GM12878 (cell line): ENCODE results near the gene PPIA. TPM values are rescaled to one million over a fixed set of nuclear protein-coding genes. Genes with fewer than 3 reads are reported as not detected.

Experiments
- ATAC-seq: fragments of 200-7000 bp; cut with Tn5 transposase; 3 replicates; pipeline ENCODE4 v1.9.1; 2020; ENCODE audit warnings: mild to moderate bottlenecking, moderate library complexity
- BruUV-seq: library from RNA; stranded (reverse); fragments of 400-500 nt; replicated peaks from 2 replicates; lab custom pipeline; 2021; lab: Mats Ljungman, UMichigan
- CTCF ChIA-PET: fragments of 300-600 bp; sonication (Branson Sonifier 250); formaldehyde crosslinking; extraction: SDS; loops from one replicate; lab custom pipeline; 2021; ENCODE audit warnings: inconsistent platforms; lab: Yijun Ruan, JAX
- POLR2A ChIA-PET: fragments of 350-600 bp; formaldehyde crosslinking; extraction: SDS; loops from one replicate; lab custom pipeline; 2021; ENCODE audit warnings: inconsistent platforms; lab: Charles Lee
- RAD21 ChIA-PET: fragments of 300-600 bp; sonication (Branson Sonifier 250); formaldehyde crosslinking; loops from one replicate; lab custom pipeline; 2023; ENCODE audit warnings: antibody characterized with exemption; ENCODE audit not compliant: unreplicated experiment; lab: Charles Lee
- SMC1A ChIA-PET: fragments of 300-600 bp; sonication (Branson Sonifier 250); formaldehyde crosslinking; loops from one replicate; lab custom pipeline; 2023; ENCODE audit not compliant: unreplicated experiment, uncharacterized antibody; lab: Charles Lee
- DNase-seq: peaks from one replicate; pipeline ENCODE4 v3.0.0-alpha.2; 2011; ENCODE audit warnings: low read depth, low spot score
- FAIRE-seq: peaks from 3 replicates; lab custom pipeline; 2011; peaks lifted over from hg19 to GRCh38; lab: Jason Lieb, UNC
- H2AFZ ChIP-seq: 2 replicates; pipeline ENCODE4 v1.6.0; 2011; ENCODE audit warnings: low read depth, low read length, control low read depth; ENCODE audit not compliant: control insufficient read depth
- H3K27ac ChIP-seq: 2 replicates; pipeline ENCODE4 v1.5.1; 2011; ENCODE audit warnings: control low read depth; ENCODE audit not compliant: control insufficient read depth, insufficient read depth
- H3K27me3 ChIP-seq, 2 experiments: replicated peaks in 1 of 2; 2 replicates each; pipeline versions ENCODE4 v1.6.0 to v1.6.1; 2011; ENCODE audit warnings: low read length in 1 of 2; ENCODE audit not compliant: control insufficient read depth in 2 of 2, insufficient read depth in 2 of 2
- H3K36me3 ChIP-seq, 2 experiments: 2 replicates each; pipeline ENCODE4 v1.5.1; 2011; ENCODE audit warnings: low read length in 1 of 2; ENCODE audit not compliant: control insufficient read depth in 2 of 2, insufficient read depth in 2 of 2
- H3K4me1 ChIP-seq: 2 replicates; pipeline ENCODE4 v1.6.1; 2011; ENCODE audit warnings: mild to moderate bottlenecking, low read length, moderate library complexity, mixed read lengths; ENCODE audit not compliant: control insufficient read depth, insufficient read depth
- H3K4me2 ChIP-seq: 2 replicates; pipeline ENCODE4 v1.6.0; 2011; ENCODE audit warnings: control low read depth; ENCODE audit not compliant: control insufficient read depth, insufficient read depth
- H3K4me3 ChIP-seq: fragments of 200-600 bp; sonication (generic); 2 replicates; pipeline ENCODE4 v1.5.1; 2016
- H3K79me2 ChIP-seq: 2 replicates; pipeline ENCODE4 v1.6.0; 2011; ENCODE audit warnings: low read length; ENCODE audit not compliant: control insufficient read depth, insufficient read depth
- H3K9ac ChIP-seq: 2 replicates; pipeline ENCODE4 v1.8.0; 2011; ENCODE audit warnings: low read length, control low read depth, mixed read lengths; ENCODE audit not compliant: control insufficient read depth, insufficient read depth
- H3K9me3 ChIP-seq: replicated peaks from 3 replicates; pipeline ENCODE4 v1.5.1; 2011; ENCODE audit warnings: mild to moderate bottlenecking, low read length; ENCODE audit not compliant: control insufficient read depth, insufficient read depth
- H4K20me1 ChIP-seq: 2 replicates; pipeline ENCODE4 v1.6.0; 2011; ENCODE audit not compliant: control insufficient read depth, insufficient read depth
- ATF7 ChIP-seq: fragments of 450-650 bp; IDR thresholded peaks from 2 replicates; pipeline ENCODE4 v1.6.1; 2016; ENCODE audit warnings: low read depth, mild to moderate bottlenecking
- BRCA1 ChIP-seq: IDR thresholded peaks from 2 replicates; pipeline ENCODE4 v1.6.1; 2011; ENCODE audit warnings: low read depth, low read length, improper control_type of control experiment
- EZH2 ChIP-seq: IDR thresholded peaks from 2 replicates; pipeline ENCODE4 v1.6.1; 2012; ENCODE audit warnings: low read depth, mild to moderate bottlenecking, control low read depth, inconsistent platforms, low read length, borderline replicate concordance; ENCODE audit not compliant: control insufficient read depth
- GATAD2B ChIP-seq: fragments of 450-650 bp; conservative IDR thresholded peaks from 2 replicates; pipeline ENCODE4 v1.6.1; 2017; ENCODE audit warnings: low read depth, mild to moderate bottlenecking, moderate library complexity
- HCFC1 ChIP-seq: fragments of 150-350 bp; IDR thresholded peaks from 2 replicates; pipeline ENCODE4 v1.6.1; 2014; ENCODE audit warnings: low read length
- HDGF ChIP-seq: fragments of 450-650 bp; IDR thresholded peaks from 2 replicates; pipeline ENCODE4 v1.6.1; 2016; ENCODE audit warnings: antibody characterized with exemption
- JUNB ChIP-seq: IDR thresholded peaks from 2 replicates; pipeline ENCODE4 v1.6.1; 2016; ENCODE audit warnings: antibody characterized with exemption, mild to moderate bottlenecking
- KAT2A ChIP-seq: conservative IDR thresholded peaks from 2 replicates; pipeline ENCODE4 v1.6.1; 2011; ENCODE audit warnings: low read depth, low read length; ENCODE audit not compliant: control insufficient read depth
- LARP7 ChIP-seq: fragments of 450-650 bp; IDR thresholded peaks from 2 replicates; pipeline ENCODE4 v1.6.1; 2017; ENCODE audit warnings: mild to moderate bottlenecking
- NBN ChIP-seq: fragments of 450-650 bp; IDR thresholded peaks from 2 replicates; pipeline ENCODE4 v1.6.1; 2016
- NFXL1 ChIP-seq: fragments of 450-650 bp; IDR thresholded peaks from 2 replicates; pipeline ENCODE4 v1.6.1; 2017; ENCODE audit warnings: antibody characterized with exemption, mild to moderate bottlenecking, borderline replicate concordance
- SIN3A ChIP-seq: IDR thresholded peaks from 2 replicates; pipeline ENCODE4 v1.6.1; 2012; ENCODE audit warnings: low read depth, low read length, improper control_type of control experiment
- SREBF1 ChIP-seq: IDR thresholded peaks from 2 replicates; pipeline ENCODE4 v1.6.1; 2012; ENCODE audit warnings: mild to moderate bottlenecking, low read length
- STAT1 ChIP-seq: fragments of 450-650 bp; conservative IDR thresholded peaks from 2 replicates; pipeline ENCODE4 v1.6.1; 2014; ENCODE audit warnings: antibody characterized with exemption, mild to moderate bottlenecking
- SUPT20H ChIP-seq: IDR thresholded peaks from 2 replicates; pipeline ENCODE4 v1.6.1; 2011; ENCODE audit warnings: low read depth, mild to moderate bottlenecking, low read length, moderate library complexity, borderline replicate concordance; ENCODE audit not compliant: control insufficient read depth
- TCF3 ChIP-seq: IDR thresholded peaks from 2 replicates; pipeline ENCODE4 v1.6.1; 2012; ENCODE audit warnings: low read depth, mild to moderate bottlenecking, low read length, borderline replicate concordance; ENCODE audit not compliant: insufficient read depth
- WGBS: methylation state at CpG from one replicate; pipeline ENCODE4 v1.1.6; 2016; ENCODE audit warnings: low lambda C conversion rate; ENCODE audit not compliant: insufficient replicate concordance, insufficient coverage; ENCODE audit errors: missing lambda C conversion rate; 5-methylcytosine and 5-hydroxymethylcytosine counted together
- in situ Hi-C: fragments of 300-500 bp; cut with MboI; formaldehyde crosslinking; loops from 9 replicates; pipeline ENCODE4 v1.14.3; 2018; ENCODE audit warnings: mixed read lengths
- intact Hi-C: fragments of 100-400 bp; cut with micrococcal nuclease; formaldehyde crosslinking; loops from one replicate; pipeline ENCODE4 v1.14.2; 2022; ENCODE audit not compliant: unreplicated experiment
- polyA plus RNA-seq, 11 experiments: library from polyadenylated mRNA; depleted of rRNA in 4 of 11; unstranded in 6 of 11; stranded (reverse) in 5 of 11; fragments of >200 nt; fragmentation: Nextera tagmentation in 4 of 11; fragmentation: Illumina TruSeq in 1 of 11; extraction: Ambion mirVana in 4 of 11; extraction: Trizol in 1 of 11; gene quantifications; 1 replicate in 1 of 11; 2 replicates in 10 of 11; pipeline versions ENCODE4 v1.2.1 to v1.2.3, GENCODE V29; 2011 to 2016; ENCODE audit warnings: inconsistent platforms in 2 of 11, missing spikeins in 2 of 11, low read depth in 1 of 11
- total RNA-seq, 4 experiments: library from RNA; depleted of rRNA in 3 of 4; stranded (reverse); fragments of >200 nt in 3 of 4; fragmentation: Illumina TruSeq in 1 of 4; extraction: Trizol in 1 of 4; gene quantifications; 2 replicates each; pipeline versions ENCODE4 v1.2.1 to v1.2.3, GENCODE V29; 2013 to 2021

The PPIA gene
- total and polyA plus RNA-seq, 10 of the 15 experiments (the other 5 are each of a cell fraction or from before 2014, with no cell fraction given): 2,712 to 7,982 (median 5,027) TPM

- Histone ChIP-seq H3K9me3 (no peaks in the 10 kb centered on the region), H3K79me2 (peaks cover 46% of the 10 kb centered on the region), H3K4me1 (peaks cover 22% of the 10 kb centered on the region), H3K27ac (no peak overlapping the region), H3K4me2 (no peak overlapping the region), H3K27me3 (no peaks in the 10 kb centered on the region), H2AFZ (no peak overlapping the region), H3K4me3 (no peak overlapping the region), H4K20me1 (peaks cover 6% of the 10 kb centered on the region; the same call in 1 of the 2 replicates), H3K9ac (no peak overlapping the region), H3K36me3 (peaks cover 20 to 26% of the 10 kb centered on the region in 2 experiments)
- ChIA-PET POLR2A (interaction anchor here (0.8 kb wide), 1 partner anchor 120 kb away, joined by 7 read pairs; no protein-coding TSS in a partner anchor), SMC1A (no interaction called here), CTCF (no interaction called here), RAD21 (no interaction called here)
- no TSS peak for BruUV-seq
- intact Hi-C loops (no loop called here), in situ Hi-C loops (no loop called here)
- FAIRE-seq (no peak), DNase-seq (no peak), ATAC-seq (no peak)
- TF ChIP-seq JUNB (no peak), GATAD2B (no peak), KAT2A (no peak), NFXL1 (no peak), SREBF1 (no peak), NBN (no peak), STAT1 (no peak), HDGF (no peak), EZH2 (no peak), HCFC1 (no peak)
- 96% methylated on average over 12 of the region's 12 CpGs for WGBS
These were observed 39.6 kb upstream of the PPIA start for GRCh38 chr7:44756904-44757303.

DNA sequence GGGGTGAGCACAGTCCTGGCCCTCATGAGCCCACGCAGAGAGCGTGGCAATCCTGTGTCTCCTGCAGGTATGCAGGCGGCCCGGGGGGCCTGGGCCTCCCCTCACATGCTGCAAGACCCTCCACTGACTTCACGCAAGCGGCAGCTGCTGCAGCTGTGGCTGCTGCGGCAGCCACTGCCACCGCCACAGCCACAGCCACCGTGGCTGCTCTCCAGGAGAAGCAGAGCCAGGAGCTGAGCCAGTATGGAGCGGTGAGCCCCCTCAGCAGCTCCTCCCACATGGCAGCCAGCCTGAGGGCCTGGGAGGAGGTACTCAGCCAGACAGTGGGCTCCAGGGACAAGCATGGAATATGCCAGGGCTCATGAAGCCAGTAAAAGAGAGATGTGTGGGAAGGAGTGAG is 39.2 kb upstream of the PPIA start:
- peaks cover 6% of the 10 kb centered on the region; the same call in 1 of the 2 replicates for H4K20me1 ChIP-seq
- no peak overlapping the region for H3K4me3 ChIP-seq
- intact Hi-C loops (no loop called here), in situ Hi-C loops (no loop called here)
- no peak overlapping the region for H3K9ac ChIP-seq
- H3K4me2 ChIP-seq: no peak overlapping the region
- no peaks in the 10 kb centered on the region for H3K9me3 ChIP-seq
- ChIA-PET SMC1A (no interaction called here), POLR2A (interaction anchor here (0.5 to 0.8 kb wide), 2 partner anchors 121 to 668 kb away, joined by 3 to 7 read pairs; no protein-coding TSS in a partner anchor), CTCF (no interaction called here), RAD21 (no interaction called here)
- WGBS: over 99% methylated on average over 10 of the region's 10 CpGs
- no peak overlapping the region for H2AFZ ChIP-seq
- peaks cover 42% of the 10 kb centered on the region for H3K79me2 ChIP-seq
- H3K36me3 ChIP-seq: peaks cover 20 to 26% of the 10 kb centered on the region in 2 experiments
- no peaks in the 10 kb centered on the region for H3K27me3 ChIP-seq
- no TSS peak for BruUV-seq
- peaks cover 18% of the 10 kb centered on the region for H3K4me1 ChIP-seq
- FAIRE-seq: no peak
- no peak for ATAC-seq
- H3K27ac ChIP-seq: no peak overlapping the region
- TF ChIP-seq SUPT20H (no peak), LARP7 (no peak), ATF7 (no peak), TCF3 (no peak), BRCA1 (no peak), SIN3A (no peak)
- no peak for DNase-seq
